ENCODE data around the gene HOXB1. TPM values are rescaled to one million over a fixed set of nuclear protein-coding genes. Genes with fewer than 3 reads are reported as not detected.
A peak's percentile ranks its signal among the peaks of the same experiment; 100 is the strongest.

Gene HOXB1
- total and polyA plus RNA-seq, 2 of the 8 experiments (the other 6 are each of a cell fraction or from before 2014, with no cell fraction given): not detected

GRCh38 chr17:48506246-48506645 is 24.6 kb downstream of the HOXB1 start:
- H2BK15ac ChIP-seq (ENCODE audit: low read length): 0 out of 2 replicates have a peak overlapping the region, but pooled peaks have one; percentile 5
- peaks cover 0 to 4% (median 0%) of the 10 kb centered on the region in 4 experiments; a peak in 1 of 7 replicates for H3K4me1 ChIP-seq (replicated peaks in 1 of 4; ENCODE audit: control insufficient read depth in 3 of 4, insufficient read depth in 4 of 4, low read length in 3 of 4)
- no peak overlapping the region for H2AFZ ChIP-seq (ENCODE audit: low read length)
- no peaks in the 10 kb centered on the region for H3K9me3 ChIP-seq (ENCODE audit: insufficient read depth in 2 of 2, low read depth in 1 of 2, low read length in 1 of 2)
- H3K56ac ChIP-seq (replicated peaks; ENCODE audit: insufficient read length, low read depth, low read length): no peak overlapping the region
- H3K27ac ChIP-seq (ENCODE audit: low read depth, low read length): no peak overlapping the region
- no peak for TF ChIP-seq NRF1 (IDR thresholded peaks at IDR 0.05; ENCODE audit: low read depth, low read length)
- no peak for TF ChIP-seq CBX5 (IDR thresholded peaks at IDR 0.05; ENCODE audit: low read depth, low read length)
- no peak overlapping the region for H2AK5ac ChIP-seq (ENCODE audit: low read depth, low read length)
- H3K4me3 ChIP-seq (ENCODE audit: extremely low read depth in 1 of 4, insufficient read depth in 2 of 4, low read depth in 3 of 4, low read length in 4 of 4): no peak overlapping the region
- CTCF ChIA-PET (ENCODE audit: partially characterized antibody): interaction anchor here (0.6 to 5.0 kb wide), 9 partner anchors 8 to 43 kb away, joined by 3 to 21 read pairs (median 5); no protein-coding TSS in a partner anchor
- FAIRE-seq (no peak), DNase-seq (ENCODE audit: low read depth in 1 of 2, low spot score in 2 of 2) (no peak)
- no peak overlapping the region for H4K5ac ChIP-seq (ENCODE audit: insufficient read length, low read depth, low read length)
- H3K4ac ChIP-seq (replicated peaks; ENCODE audit: insufficient read length, low read depth, low read length): no peak overlapping the region
- H4K20me1 ChIP-seq (replicated peaks in 1 of 2; ENCODE audit: control insufficient read depth in 1 of 2, insufficient read depth in 2 of 2, low read length in 2 of 2): no peaks in the 10 kb centered on the region
- H3K4me2 ChIP-seq (ENCODE audit: insufficient read depth in 1 of 2, low read depth in 2 of 2, low read length in 2 of 2): no peak overlapping the region
- peaks cover 0 to 12% (median 5%) of the 10 kb centered on the region in 4 experiments; a peak in 4 of 7 replicates for H3K27me3 ChIP-seq (replicated peaks in 1 of 4; ENCODE audit: control insufficient read depth in 3 of 4, extremely low read depth in 1 of 4, insufficient read depth in 3 of 4, low read length in 3 of 4)
- H3K23ac ChIP-seq (ENCODE audit: insufficient read length): no peak overlapping the region
- H3K79me1 ChIP-seq (ENCODE audit: low read depth, low read length): no peaks in the 10 kb centered on the region
- 0 out of 2 replicates have a peak overlapping the region, but pooled peaks have one; percentile 6 for H3K18ac ChIP-seq (ENCODE audit: extremely low read depth, low read length)
- no peak overlapping the region for H2BK20ac ChIP-seq (ENCODE audit: low read length)
- no peak overlapping the region for H4K91ac ChIP-seq (replicated peaks; ENCODE audit: insufficient read length, low read length)
- H3K23me2 ChIP-seq (ENCODE audit: low read depth, low read length): no peaks in the 10 kb centered on the region
- no peak overlapping the region for H3K14ac ChIP-seq (ENCODE audit: insufficient read length)
- no peak overlapping the region for H3K9ac ChIP-seq (replicated peaks in 1 of 4; ENCODE audit: extremely low read depth in 1 of 4, low read depth in 3 of 4, low read length in 3 of 4)
- H3K36me3 ChIP-seq (ENCODE audit: control insufficient read depth in 2 of 4, insufficient read depth in 4 of 4, low read length in 3 of 4): no peaks in the 10 kb centered on the region
- H2BK5ac ChIP-seq (ENCODE audit: low read depth, low read length): no peak overlapping the region
- H2BK12ac ChIP-seq (ENCODE audit: low read depth, low read length): 0 out of 2 replicates have a peak overlapping the region, but pooled peaks have one; percentile 35
- H3K79me2 ChIP-seq (ENCODE audit: control insufficient read depth in 1 of 2, insufficient read depth in 2 of 2, low read length in 2 of 2): no peaks in the 10 kb centered on the region
- WGBS, 2 experiments (ENCODE audit: extremely low coverage in 1 of 2, insufficient coverage in 1 of 2, insufficient read length in 1 of 2, insufficient replicate concordance in 2 of 2, low coverage in 1 of 2, low lambda C conversion rate in 2 of 2, missing lambda C conversion rate in 1 of 2): 89% methylated on average over 5 of the region's 5 CpGs; no CpG with 5 or more reads in 1 of the 2 experiments
- POLR2A ChIA-PET (ENCODE audit: partially characterized antibody): interaction anchor here (1.4 kb wide), 1 partner anchor 15 kb away, joined by 3 read pairs; no protein-coding TSS in a partner anchor
- H2BK120ac ChIP-seq (replicated peaks; ENCODE audit: low read depth, low read length): no peak overlapping the region
- no peak overlapping the region for H4K8ac ChIP-seq (ENCODE audit: extremely low read depth, insufficient read depth, low read length)
